SU-DHL-6 (cell line): ENCODE data around the gene NTN3.

Source experiments
- H2AFZ ChIP-seq: fragments of 200-600 bp; sonication (generic); 2 replicates; pipeline ENCODE4 v1.6.1; 2014; ENCODE audit warnings: low read depth, mild to moderate bottlenecking, moderate library complexity, mixed read lengths, antibody characterized with exemption, low read length; ENCODE audit not compliant: severe bottlenecking
- H3F3A ChIP-seq: fragments of 200-600 bp; shearing (Covaris generic); 2 replicates; pipeline ENCODE4 v1.6.0; 2016; ENCODE audit warnings: antibody characterized with exemption, mild to moderate bottlenecking; ENCODE audit not compliant: insufficient read depth
- H3K27ac ChIP-seq: fragments of 200-600 bp; sonication (generic); 2 replicates; pipeline ENCODE4 v1.5.1; 2016; ENCODE audit warnings: low read depth, mild to moderate bottlenecking, low read length, moderate library complexity, mixed read lengths
- H3K27me3 ChIP-seq: fragments of 200-600 bp; sonication (generic), shearing (Covaris generic); 2 replicates; pipeline ENCODE4 v1.6.0; 2014; ENCODE audit warnings: mild to moderate bottlenecking, low read length
- H3K36me3 ChIP-seq: fragments of 200-600 bp; sonication (generic); 2 replicates; pipeline ENCODE4 v1.6.1; 2014; ENCODE audit warnings: mild to moderate bottlenecking, low read length, mixed read lengths
- H3K4me2 ChIP-seq: fragments of 300-600, 200-600 bp; shearing (Covaris generic), sonication (generic); 2 replicates; pipeline ENCODE4 v1.6.0; 2014; ENCODE audit warnings: low read length, low read depth, mild to moderate bottlenecking; ENCODE audit not compliant: poor library complexity, severe bottlenecking
- H3K4me3 ChIP-seq: fragments of 200-600 bp; sonication (generic); 2 replicates; pipeline ENCODE4 v1.5.1; 2014; ENCODE audit warnings: antibody characterized with exemption, low read length, mild to moderate bottlenecking, mixed read lengths; ENCODE audit not compliant: insufficient read depth, poor library complexity, severe bottlenecking
- H3K79me2 ChIP-seq: fragments of 200-600 bp; sonication (generic); 2 replicates; pipeline ENCODE4 v1.6.1; 2014; ENCODE audit warnings: mild to moderate bottlenecking, low read length, moderate library complexity; ENCODE audit not compliant: insufficient read depth
- H3K9ac ChIP-seq: fragments of 200-600 bp; sonication (generic); 2 replicates; pipeline ENCODE4 v1.7.0; 2014; ENCODE audit warnings: mild to moderate bottlenecking, low read length
- H3K9me2 ChIP-seq: fragments of 200-600 bp; sonication (generic); replicated peaks from 2 replicates; pipeline ENCODE4 v1.6.1; 2014; ENCODE audit warnings: low read length; ENCODE audit not compliant: insufficient read depth
- H3K9me3 ChIP-seq: fragments of 200-600 bp; sonication (generic); 2 replicates; pipeline ENCODE4 v1.6.1; 2014; ENCODE audit warnings: low read length, mixed read lengths; ENCODE audit not compliant: insufficient read depth
- H4K20me1 ChIP-seq: fragments of 200-600 bp; sonication (generic); 2 replicates; pipeline ENCODE4 v1.6.1; 2014; ENCODE audit warnings: low read depth, mild to moderate bottlenecking, antibody characterized with exemption, low read length, moderate library complexity, mixed read lengths
- EZH2phosphoT487 ChIP-seq: fragments of 200-600 bp; sonication (generic), shearing (Covaris generic); conservative IDR thresholded peaks from 2 replicates; pipeline ENCODE4 v1.6.1; 2018; ENCODE audit warnings: mild to moderate bottlenecking, antibody characterized with exemption, low read length, moderate library complexity, mixed read lengths
- TF ChIP-seq, protein P1 (sequence below): fragments of 200-600 bp; sonication (generic); IDR thresholded peaks from one replicate; pipeline ENCODE4 v1.5.1; 2017; ENCODE audit warnings: antibody characterized with exemption, mild to moderate bottlenecking, low read length, moderate library complexity; ENCODE audit not compliant: insufficient read depth, poor library complexity, severe bottlenecking

The NTN3 gene

DNA sequence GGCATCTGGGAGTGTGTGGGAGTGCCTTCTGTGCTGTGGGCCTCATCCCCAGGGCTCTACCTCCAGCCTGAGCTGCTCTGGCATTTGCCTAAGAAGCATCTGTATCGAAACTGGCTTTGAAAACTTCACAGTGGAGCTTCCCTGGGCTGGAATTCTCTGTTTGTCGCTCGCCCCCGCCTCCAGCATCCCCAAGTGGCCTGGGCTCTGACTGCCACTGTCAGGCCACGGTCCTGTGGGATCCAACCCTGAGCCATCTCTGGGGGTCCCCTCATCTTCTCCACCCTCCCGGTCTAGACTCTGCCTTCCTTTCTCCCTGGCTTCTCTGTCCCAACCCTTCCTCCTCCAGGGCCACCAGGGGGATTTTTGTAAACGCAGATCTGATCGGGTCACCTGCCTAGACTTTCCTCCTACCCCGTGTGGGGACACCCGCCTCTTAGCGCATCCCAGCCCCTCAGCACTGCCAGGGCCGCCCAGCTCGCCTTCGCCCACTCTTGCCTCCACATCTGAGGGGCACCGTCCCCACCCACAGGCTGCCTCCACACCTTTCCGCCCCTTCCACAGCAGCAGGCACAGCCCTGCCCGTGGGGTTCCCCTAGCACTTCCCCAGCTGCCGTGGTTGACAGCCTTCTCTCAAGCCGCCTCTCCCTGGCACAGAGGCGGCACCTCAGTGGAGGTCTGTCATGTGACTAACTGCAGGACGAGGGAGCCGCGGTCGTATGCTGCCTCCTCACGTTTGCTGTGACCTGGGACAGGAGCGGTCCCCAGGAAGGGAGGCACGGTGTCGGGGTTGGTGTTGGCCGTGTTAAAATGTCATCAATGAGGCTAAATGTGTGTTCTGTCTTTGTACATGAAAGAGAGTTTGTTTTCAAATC, 15.8 kb downstream of the NTN3 start:
- H3K9me3 ChIP-seq, result no peaks in the 10 kb centered on the region
- no peak overlapping the region for H3K9ac ChIP-seq
- H3K27me3 ChIP-seq, result no peaks in the 10 kb centered on the region
- H2AFZ ChIP-seq, result no peak overlapping the region
- H3F3A ChIP-seq, result no peaks in the 10 kb centered on the region
- H3K9me2 ChIP-seq, result no peaks in the 10 kb centered on the region
- H3K4me2 ChIP-seq, result no peak overlapping the region
- no peaks in the 10 kb centered on the region for H4K20me1 ChIP-seq
- no peak overlapping the region for H3K4me3 ChIP-seq
- H3K36me3 ChIP-seq, result no peaks in the 10 kb centered on the region
- TF ChIP-seq, protein P1, sequence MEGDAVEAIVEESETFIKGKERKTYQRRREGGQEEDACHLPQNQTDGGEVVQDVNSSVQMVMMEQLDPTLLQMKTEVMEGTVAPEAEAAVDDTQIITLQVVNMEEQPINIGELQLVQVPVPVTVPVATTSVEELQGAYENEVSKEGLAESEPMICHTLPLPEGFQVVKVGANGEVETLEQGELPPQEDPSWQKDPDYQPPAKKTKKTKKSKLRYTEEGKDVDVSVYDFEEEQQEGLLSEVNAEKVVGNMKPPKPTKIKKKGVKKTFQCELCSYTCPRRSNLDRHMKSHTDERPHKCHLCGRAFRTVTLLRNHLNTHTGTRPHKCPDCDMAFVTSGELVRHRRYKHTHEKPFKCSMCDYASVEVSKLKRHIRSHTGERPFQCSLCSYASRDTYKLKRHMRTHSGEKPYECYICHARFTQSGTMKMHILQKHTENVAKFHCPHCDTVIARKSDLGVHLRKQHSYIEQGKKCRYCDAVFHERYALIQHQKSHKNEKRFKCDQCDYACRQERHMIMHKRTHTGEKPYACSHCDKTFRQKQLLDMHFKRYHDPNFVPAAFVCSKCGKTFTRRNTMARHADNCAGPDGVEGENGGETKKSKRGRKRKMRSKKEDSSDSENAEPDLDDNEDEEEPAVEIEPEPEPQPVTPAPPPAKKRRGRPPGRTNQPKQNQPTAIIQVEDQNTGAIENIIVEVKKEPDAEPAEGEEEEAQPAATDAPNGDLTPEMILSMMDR, result no peak
- TF ChIP-seq EZH2phosphoT487, result no peak
- no peak overlapping the region for H3K27ac ChIP-seq
- H3K79me2 ChIP-seq, result no peaks in the 10 kb centered on the region; the same call in 1 of the 2 replicates

DNA sequence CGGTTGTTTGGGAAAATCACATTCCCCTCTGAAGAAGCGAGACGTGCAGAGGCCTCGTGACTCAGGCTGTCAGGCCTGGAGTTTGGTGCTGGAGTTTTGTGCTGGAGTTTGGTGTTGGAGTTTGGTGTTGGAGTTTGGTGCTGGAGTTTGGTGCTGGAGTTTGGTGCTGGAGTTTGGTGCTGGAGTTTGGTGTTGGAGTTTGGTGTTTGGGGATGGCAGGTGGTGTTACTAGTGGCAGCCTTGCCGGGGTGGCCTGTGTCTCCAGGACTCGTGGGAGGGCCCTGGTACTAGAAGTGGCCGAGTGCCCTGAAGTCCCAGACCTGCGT, 16.4 kb downstream of the NTN3 start:
- Histone ChIP-seq H3K36me3 (no peaks in the 10 kb centered on the region), H3K79me2 (no peaks in the 10 kb centered on the region; the same call in 1 of the 2 replicates), H3F3A (no peaks in the 10 kb centered on the region), H3K9ac (no peak overlapping the region), H2AFZ (no peak overlapping the region), H3K9me3 (no peaks in the 10 kb centered on the region), H3K27me3 (no peaks in the 10 kb centered on the region), H4K20me1 (no peaks in the 10 kb centered on the region), H3K9me2 (no peaks in the 10 kb centered on the region), H3K4me3 (no peak overlapping the region), H3K27ac (no peak overlapping the region), H3K4me2 (no peak overlapping the region)
- TF ChIP-seq EZH2phosphoT487, result no peak
- TF ChIP-seq, protein P1, result no peak

DNA sequence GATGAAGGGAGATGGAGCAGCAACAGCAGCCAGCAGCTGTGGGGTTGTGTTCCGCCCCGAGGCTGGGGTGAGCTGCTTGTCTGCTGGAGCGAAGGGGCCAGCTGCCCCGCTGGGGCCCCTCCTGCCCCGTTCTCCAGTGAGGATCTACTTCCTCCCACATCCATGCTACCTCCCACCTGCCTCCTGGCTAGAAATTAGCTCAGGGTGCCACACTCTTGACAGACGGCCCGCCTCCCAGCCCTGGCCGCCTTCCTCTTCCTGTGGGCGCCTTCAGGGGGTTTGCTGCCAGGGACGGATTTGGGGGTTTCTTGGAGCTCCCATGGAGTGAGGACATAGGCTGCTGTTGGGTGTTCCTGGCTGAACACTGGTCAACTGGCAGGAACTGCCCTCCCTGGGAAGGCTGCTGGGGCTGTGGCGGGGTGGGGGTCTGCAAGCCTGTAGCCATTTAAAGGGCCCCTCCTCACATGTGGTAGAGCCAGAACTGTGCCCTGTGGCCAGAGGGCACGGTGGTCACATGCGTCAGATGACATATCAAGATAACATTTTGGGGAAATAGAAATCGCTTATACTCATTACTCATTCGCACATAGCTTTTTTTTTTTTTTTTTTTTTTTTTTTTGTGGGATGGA, 16.9 kb downstream of the NTN3 start:
- Histone ChIP-seq H3K79me2 (no peaks in the 10 kb centered on the region; the same call in 1 of the 2 replicates), H4K20me1 (no peaks in the 10 kb centered on the region), H2AFZ (no peak overlapping the region), H3K9me2 (no peaks in the 10 kb centered on the region), H3K9me3 (no peaks in the 10 kb centered on the region), H3K4me3 (no peak overlapping the region), H3K9ac (no peak overlapping the region), H3K27me3 (no peaks in the 10 kb centered on the region), H3K36me3 (no peaks in the 10 kb centered on the region), H3K27ac (no peak overlapping the region), H3K4me2 (no peak overlapping the region), H3F3A (no peaks in the 10 kb centered on the region)
- TF ChIP-seq, protein P1, result no peak
- no peak for TF ChIP-seq EZH2phosphoT487
